ENCODE data around the gene AKAIN1. TPM values are rescaled to one million over a fixed set of nuclear protein-coding genes. Genes with fewer than 3 reads are reported as not detected.

Gene AKAIN1
- total RNA-seq, 1 experiment from 2014 or later: not detected

DNA sequence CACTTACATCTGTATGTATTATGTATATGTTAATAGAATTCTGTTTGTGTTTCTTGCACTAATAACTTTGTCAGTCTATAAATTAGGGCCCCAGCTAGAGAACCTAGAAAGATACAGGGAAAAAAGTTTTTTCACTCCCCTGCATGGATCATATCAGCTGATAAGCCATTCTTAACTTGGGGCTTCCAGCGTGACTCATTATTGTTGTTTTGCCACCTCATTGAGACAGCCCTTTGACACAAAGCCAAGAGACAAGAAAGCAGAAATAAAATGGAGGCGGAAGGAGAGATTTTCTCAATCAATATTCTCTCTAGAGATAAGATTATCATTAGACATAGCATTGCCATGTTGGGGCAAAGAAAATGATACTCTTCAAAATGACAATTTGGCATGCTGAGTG is 93.4 kb downstream of the AKAIN1 start:
- TF ChIP-seq JUND (IDR thresholded peaks at IDR 0.05) (no peak), EGR1 (IDR thresholded peaks at IDR 0.05; ENCODE audit: low read depth) (no peak), SIN3A (IDR thresholded peaks at IDR 0.05; ENCODE audit: low read depth) (no peak), ZNF274 (IDR thresholded peaks at IDR 0.05; ENCODE audit: low read depth, low read length) (no peak), FOSL1 (IDR thresholded peaks at IDR 0.05; ENCODE audit: low read depth) (no peak), EZH2 (IDR thresholded peaks at IDR 0.05) (no peak), SP1 (IDR thresholded peaks at IDR 0.05; ENCODE audit: low read depth) (no peak)
- TF ChIP-seq, protein P1, sequence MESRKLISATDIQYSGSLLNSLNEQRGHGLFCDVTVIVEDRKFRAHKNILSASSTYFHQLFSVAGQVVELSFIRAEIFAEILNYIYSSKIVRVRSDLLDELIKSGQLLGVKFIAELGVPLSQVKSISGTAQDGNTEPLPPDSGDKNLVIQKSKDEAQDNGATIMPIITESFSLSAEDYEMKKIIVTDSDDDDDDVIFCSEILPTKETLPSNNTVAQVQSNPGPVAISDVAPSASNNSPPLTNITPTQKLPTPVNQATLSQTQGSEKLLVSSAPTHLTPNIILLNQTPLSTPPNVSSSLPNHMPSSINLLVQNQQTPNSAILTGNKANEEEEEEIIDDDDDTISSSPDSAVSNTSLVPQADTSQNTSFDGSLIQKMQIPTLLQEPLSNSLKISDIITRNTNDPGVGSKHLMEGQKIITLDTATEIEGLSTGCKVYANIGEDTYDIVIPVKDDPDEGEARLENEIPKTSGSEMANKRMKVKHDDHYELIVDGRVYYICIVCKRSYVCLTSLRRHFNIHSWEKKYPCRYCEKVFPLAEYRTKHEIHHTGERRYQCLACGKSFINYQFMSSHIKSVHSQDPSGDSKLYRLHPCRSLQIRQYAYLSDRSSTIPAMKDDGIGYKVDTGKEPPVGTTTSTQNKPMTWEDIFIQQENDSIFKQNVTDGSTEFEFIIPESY (IDR thresholded peaks at IDR 0.05; ENCODE audit: extremely low read depth, insufficient replicate concordance, low read length): no peak
- Histone ChIP-seq H3K27me3 (ENCODE audit: insufficient read depth, low read length) (no peaks in the 10 kb centered on the region), H3K36me3 (ENCODE audit: control insufficient read depth in 1 of 2, insufficient read depth in 2 of 2, low read length in 2 of 2) (no peaks in the 10 kb centered on the region), H3K27ac (ENCODE audit: low read depth, low read length) (no peak overlapping the region), H2AFZ (ENCODE audit: low read depth, low read length, poor library complexity, severe bottlenecking) (no peak overlapping the region), H3K4me2 (ENCODE audit: low read length) (no peak overlapping the region), H3K4me1 (ENCODE audit: control insufficient read depth in 1 of 2, insufficient read depth in 2 of 2, low read length in 2 of 2) (no peaks in the 10 kb centered on the region), H3K9me3 (ENCODE audit: control insufficient read depth in 1 of 2, insufficient read depth in 1 of 2, low read depth in 1 of 2, low read length in 2 of 2) (peaks cover 7 to 20% of the 10 kb centered on the region in 2 experiments; a peak in 2 of 4 replicates), H3K4me3 (replicated peaks in 1 of 2; ENCODE audit: low read depth in 1 of 2, low read length in 2 of 2) (no peak overlapping the region), H3K79me2 (ENCODE audit: insufficient read depth, low read length) (no peaks in the 10 kb centered on the region), H3K9me2 (ENCODE audit: insufficient read depth) (no peaks in the 10 kb centered on the region), H4K20me1 (ENCODE audit: insufficient read depth) (no peaks in the 10 kb centered on the region), H3K9ac (ENCODE audit: low read length) (no peak overlapping the region)
- ChIA-PET CTCF (no interaction called here), RAD21 (ENCODE audit: low non-redundant PET in 1 of 2, low total read pairs in 2 of 2, uncharacterized antibody in 2 of 2, unreplicated experiment in 2 of 2) (no interaction called here), POLR2A (no interaction called here)
- intact Hi-C loops (cut with micrococcal nuclease): no loop called here
- DNase-seq (ENCODE audit: low read depth, low spot score) (no peak), ATAC-seq (no peak)
- BruUV-seq (replicated peaks): no TSS peak

DNA sequence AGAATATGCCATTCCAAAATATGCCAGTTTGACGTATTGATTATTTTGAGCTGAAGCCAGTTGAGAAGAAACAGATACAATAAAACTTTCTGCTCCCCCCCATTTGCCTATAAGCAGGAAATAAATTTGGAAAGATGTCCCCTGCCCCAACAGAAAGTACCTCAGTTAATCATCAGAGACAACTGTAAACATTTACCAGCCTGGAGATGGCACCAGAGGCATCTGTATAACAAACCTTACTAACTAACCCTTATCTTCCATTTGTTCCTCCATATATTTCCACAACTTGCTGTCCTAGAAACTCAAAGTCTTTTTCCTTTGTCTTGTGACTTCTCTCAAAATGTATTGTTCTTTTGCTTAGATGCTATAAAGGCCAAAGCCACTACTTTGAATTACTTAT is 93.8 kb downstream of the AKAIN1 start:
- H3K27me3 ChIP-seq (ENCODE audit: insufficient read depth, low read length): no peaks in the 10 kb centered on the region

More for the DNA sequence above, 93.8 kb downstream of the AKAIN1 start:
- Histone ChIP-seq H3K9ac (ENCODE audit: low read length) (no peak overlapping the region), H3K4me3 (replicated peaks in 1 of 2; ENCODE audit: low read depth in 1 of 2, low read length in 2 of 2) (no peak overlapping the region), H3K36me3 (ENCODE audit: control insufficient read depth in 1 of 2, insufficient read depth in 2 of 2, low read length in 2 of 2) (no peaks in the 10 kb centered on the region), H3K27ac (ENCODE audit: low read depth, low read length) (no peak overlapping the region), H3K9me2 (ENCODE audit: insufficient read depth) (no peaks in the 10 kb centered on the region), H3K9me3 (ENCODE audit: control insufficient read depth in 1 of 2, insufficient read depth in 1 of 2, low read depth in 1 of 2, low read length in 2 of 2) (peaks cover 7 to 19% of the 10 kb centered on the region in 2 experiments; a peak in 2 of 4 replicates), H4K20me1 (ENCODE audit: insufficient read depth) (no peaks in the 10 kb centered on the region), H3K4me1 (ENCODE audit: control insufficient read depth in 1 of 2, insufficient read depth in 2 of 2, low read length in 2 of 2) (no peaks in the 10 kb centered on the region), H2AFZ (ENCODE audit: low read depth, low read length, poor library complexity, severe bottlenecking) (no peak overlapping the region), H3K79me2 (ENCODE audit: insufficient read depth, low read length) (no peaks in the 10 kb centered on the region), H3K4me2 (ENCODE audit: low read length) (no peak overlapping the region)
- TF ChIP-seq TCF7L2 (IDR thresholded peaks at IDR 0.05; ENCODE audit: borderline replicate concordance, extremely low read depth, insufficient read depth, insufficient read length) (no peak), FOSL1 (IDR thresholded peaks at IDR 0.05; ENCODE audit: low read depth) (no peak), ELF1 (IDR thresholded peaks at IDR 0.05; ENCODE audit: borderline replicate concordance, low read depth) (no peak), SP1 (IDR thresholded peaks at IDR 0.05; ENCODE audit: low read depth) (no peak), POLR2AphosphoS5 (IDR thresholded peaks at IDR 0.05; ENCODE audit: low read depth, low read length) (no peak), POLR2A (IDR thresholded peaks at IDR 0.05; ENCODE audit: borderline replicate concordance, extremely low read depth, insufficient read depth, insufficient read length) (no peak), ZFX (IDR thresholded peaks at IDR 0.05) (no peak), SIN3A (IDR thresholded peaks at IDR 0.05; ENCODE audit: low read depth) (no peak)
- ATAC-seq: no peak
- intact Hi-C loops (cut with micrococcal nuclease): no loop called here
- ChIA-PET CTCF (no interaction called here), POLR2A (no interaction called here), RAD21 (ENCODE audit: low non-redundant PET in 1 of 2, low total read pairs in 2 of 2, uncharacterized antibody in 2 of 2, unreplicated experiment in 2 of 2) (no interaction called here)
- BruUV-seq (replicated peaks): no TSS peak
- no peak for DNase-seq (ENCODE audit: low read depth, low spot score)
